ENCODE results near the gene SLMAP.

GRCh38 chr3:57805266-57805665, 49.2 kb downstream of the SLMAP start:
- no peak for TF ChIP-seq CTCF (optimal IDR thresholded peaks at IDR 0.05 in 1 of 3, IDR thresholded peaks at IDR 0.05 in 1 of 3, conservative IDR thresholded peaks at IDR 0.05 in 1 of 3; ENCODE audit: extremely low read depth in 1 of 3, insufficient read depth in 2 of 3, low read length in 3 of 3)
- no peak for TF ChIP-seq EZH2 (IDR thresholded peaks at IDR 0.05; ENCODE audit: low read length)
